Activated CD4-positive, alpha-beta T cell treated with anti-CD3 and anti-CD28 coated beads for 24 hours (primary cell): ENCODE measurements around the gene PLLP.
"Not testable (repeated sequence)": the region's sequence is repeated elsewhere in the genome, so short reads cannot be mapped to it uniquely, and the experiment has no call there.

Experiments
- DNase-seq, 2 donors: peaks; one replicate each; pipeline ENCODE4 v3.0.0-alpha.2; 2020; ENCODE audit warnings: low read depth in 2 of 2

The PLLP gene

DNA sequence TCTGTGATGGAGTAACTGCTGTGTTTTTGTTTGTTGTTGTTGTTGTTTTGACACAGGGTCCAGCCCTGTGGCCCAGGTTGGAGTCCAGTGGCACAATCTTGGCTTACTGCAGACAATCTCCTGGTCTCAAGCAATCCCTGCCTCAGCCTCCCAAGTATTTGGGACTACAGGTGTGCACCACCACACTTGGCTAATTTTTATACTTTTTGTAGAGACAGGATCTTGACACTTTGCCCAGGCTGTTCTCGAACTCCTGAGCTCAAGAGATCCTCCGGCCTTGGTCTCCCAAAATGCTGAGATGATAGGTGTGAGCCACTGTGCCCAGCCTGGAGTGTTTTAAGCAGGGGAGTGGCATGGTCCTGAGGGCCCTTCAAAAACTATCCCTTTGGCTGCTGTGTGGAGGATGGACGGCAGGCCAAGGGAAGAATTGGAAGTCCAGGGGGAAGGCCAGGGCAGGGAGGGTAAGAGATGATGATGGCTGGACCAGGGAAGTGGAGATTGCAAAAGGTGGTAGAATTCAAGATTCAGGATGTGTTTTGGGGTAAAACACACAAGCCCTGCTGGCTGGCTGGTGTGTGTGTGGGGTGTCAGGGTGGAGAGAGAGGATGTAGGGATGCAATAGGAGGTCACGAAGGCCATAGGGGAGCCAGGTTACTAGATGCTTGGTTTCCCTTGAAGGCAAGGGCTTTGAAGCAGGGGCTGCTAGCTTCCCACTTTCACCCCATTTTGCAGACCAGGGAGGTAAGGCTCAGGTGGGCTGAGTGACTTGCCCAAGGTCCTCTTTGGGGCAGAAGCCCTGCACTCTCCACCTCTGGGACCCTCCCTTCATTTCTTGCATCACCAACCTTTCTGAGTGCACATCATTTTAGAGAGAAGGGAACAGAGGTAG is 18.8 kb upstream of the PLLP start:
- no peak for DNase-seq

DNA sequence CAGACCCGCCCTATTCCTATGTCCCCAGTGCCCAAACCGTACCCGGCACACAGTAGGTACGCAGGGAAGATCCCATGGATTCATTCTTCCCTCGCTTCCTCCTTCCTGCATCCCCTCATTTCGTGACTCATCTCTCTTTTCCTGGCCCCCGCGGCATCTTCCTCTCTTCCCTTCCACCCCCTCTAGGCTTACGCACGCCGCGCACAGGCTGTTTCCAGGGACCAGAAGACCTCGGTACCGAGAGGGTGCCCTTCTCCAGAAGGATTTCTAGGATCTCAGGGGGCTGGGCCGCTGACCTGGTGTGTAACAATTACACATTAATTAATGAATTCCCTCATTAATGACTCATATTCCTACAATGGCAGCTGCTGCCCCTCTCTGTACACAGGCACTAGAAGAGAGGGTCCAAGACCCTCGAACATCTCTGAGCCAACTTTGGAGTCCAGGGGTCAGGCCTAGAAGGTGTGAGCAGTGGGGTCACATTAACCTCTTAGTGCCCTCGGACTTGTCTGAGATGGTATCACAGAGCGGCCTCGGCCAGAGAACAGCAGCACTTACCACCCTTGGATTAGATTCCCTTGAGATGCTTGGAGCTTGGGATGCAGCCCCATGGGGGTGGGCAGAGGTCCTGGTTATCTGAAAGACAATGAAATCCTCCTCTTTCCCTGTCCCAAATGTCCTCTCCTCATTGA is 16.8 kb upstream of the PLLP start:
- DNase-seq: no peak

DNA sequence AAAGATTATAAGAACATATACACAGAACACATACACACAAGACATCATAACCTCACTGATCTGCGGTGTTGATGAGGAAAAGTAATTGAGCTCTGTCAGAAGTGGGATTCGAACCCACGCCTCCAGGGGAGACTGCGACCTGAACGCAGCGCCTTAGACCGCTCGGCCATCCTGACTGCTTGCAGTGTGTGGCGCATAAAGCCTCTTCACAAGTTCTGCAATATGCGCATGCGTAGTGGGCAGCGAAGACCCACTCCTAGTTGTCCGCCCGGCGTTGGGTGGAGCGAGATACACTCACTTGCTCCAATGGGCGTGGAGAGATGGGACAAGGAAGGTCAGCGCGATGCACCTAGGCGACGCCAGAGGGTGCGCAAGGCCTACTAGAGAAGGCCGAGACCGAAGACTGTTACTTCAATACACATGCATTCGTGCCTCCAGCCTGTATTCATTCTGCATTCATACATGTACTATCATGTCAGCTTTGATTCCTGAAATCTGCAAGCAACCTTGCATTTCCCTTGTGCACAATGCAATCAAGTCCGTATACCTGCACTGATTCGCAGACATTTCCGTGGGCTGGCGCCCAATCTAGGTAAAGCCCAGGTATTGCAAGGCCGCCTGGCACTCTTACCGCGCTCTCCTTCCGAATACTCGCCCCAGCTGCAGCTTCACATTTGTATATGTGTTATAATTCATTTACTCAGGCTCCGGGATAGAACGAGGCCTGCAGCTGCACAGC is 16.1 kb upstream of the PLLP start:
- DNase-seq: peak; percentile 96

- peak; percentile 75 to 79 for DNase-seq
Observed at GRCh38 chr16:57299719-57300386, 15.4 kb upstream of the PLLP start.

GRCh38 chr16:57299009-57299718 is 14.7 kb upstream of the PLLP start:
- peak in 1 of 2 donors; percentile 12 for DNase-seq

DNA sequence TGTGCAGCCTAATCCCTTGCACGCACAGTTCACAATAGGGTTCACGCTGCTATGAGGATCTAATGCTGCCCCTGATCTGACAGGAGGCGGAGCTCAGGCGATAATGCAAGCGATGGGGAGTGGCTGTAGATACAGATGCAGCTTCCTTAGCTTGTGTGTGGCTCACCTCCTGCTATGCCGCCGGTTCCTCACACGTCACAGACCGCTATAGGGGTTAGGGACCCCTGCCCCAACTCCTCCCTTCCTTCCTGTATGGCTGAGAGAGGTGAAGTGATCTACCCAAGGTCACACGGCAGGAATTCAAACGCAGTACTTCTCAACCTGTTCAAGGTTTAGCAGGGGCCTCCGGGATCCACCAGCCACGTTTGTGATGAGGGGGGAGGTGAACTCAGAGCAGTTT is 13.4 kb upstream of the PLLP start:
- DNase-seq: no peak

GRCh38 chr16:57289391-57290257 is 5.2 kb upstream of the PLLP start:
- no peak for DNase-seq

DNA sequence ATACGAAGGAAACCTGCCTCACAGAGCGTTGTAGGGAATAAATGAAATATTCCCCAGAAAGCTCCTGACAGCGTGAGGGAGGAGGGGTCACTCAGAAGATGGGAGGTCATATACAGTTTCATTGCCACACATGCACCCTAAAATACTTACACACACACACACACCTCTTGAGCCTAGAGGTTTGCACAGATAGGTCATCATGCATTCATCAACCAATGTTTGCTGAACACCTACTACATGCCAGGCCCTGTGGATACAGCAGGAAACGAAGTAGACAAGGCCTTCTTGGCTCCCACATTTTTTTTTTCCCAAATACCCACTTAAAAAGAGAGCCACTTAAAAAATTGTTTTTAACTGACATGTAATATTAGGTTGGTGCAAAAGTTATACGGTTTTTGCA is 907 bp upstream of the PLLP start:
- no peak for DNase-seq

DNA sequence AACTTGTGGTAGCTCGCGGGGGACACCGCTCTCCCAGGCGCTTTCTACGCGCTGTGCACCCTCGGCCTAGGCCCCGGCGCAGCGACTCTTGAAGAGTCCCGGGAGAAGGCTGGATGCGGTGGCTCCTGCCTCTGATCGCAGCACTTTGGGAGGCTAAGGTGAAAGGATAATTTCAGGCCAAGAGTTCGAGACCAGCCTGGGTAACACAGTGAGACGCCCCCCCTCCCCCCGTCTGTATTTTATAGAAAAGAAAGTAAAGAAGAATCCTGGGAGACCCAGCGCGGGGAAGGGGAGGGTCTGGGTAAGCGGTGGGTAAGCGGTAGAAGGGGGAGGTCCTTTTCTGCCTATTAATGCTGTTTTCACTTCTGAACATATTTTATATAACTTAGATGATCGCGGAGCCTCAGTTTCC is 486 bp upstream of the PLLP start:
- no peak for DNase-seq

- no peak for DNase-seq
Observed at GRCh38 chr16:57283959-57284208, 588 bp downstream of the PLLP start.

- no peak for DNase-seq
Observed at GRCh38 chr16:57283214-57283958, 1.1 kb downstream of the PLLP start.

- no peak for DNase-seq
Observed at GRCh38 chr16:57282510-57283213, 1.8 kb downstream of the PLLP start.

- DNase-seq: no peak
Observed at GRCh38 chr16:57281791-57282190, 2.7 kb downstream of the PLLP start.

GRCh38 chr16:57279780-57280638 is 4.5 kb downstream of the PLLP start:
- no peak for DNase-seq

GRCh38 chr16:57278494-57278893 is 6.0 kb downstream of the PLLP start:
- DNase-seq: no peak

GRCh38 chr16:57277586-57277985 is 6.9 kb downstream of the PLLP start:
- peak in 1 of 2 donors; percentile 39 for DNase-seq

DNA sequence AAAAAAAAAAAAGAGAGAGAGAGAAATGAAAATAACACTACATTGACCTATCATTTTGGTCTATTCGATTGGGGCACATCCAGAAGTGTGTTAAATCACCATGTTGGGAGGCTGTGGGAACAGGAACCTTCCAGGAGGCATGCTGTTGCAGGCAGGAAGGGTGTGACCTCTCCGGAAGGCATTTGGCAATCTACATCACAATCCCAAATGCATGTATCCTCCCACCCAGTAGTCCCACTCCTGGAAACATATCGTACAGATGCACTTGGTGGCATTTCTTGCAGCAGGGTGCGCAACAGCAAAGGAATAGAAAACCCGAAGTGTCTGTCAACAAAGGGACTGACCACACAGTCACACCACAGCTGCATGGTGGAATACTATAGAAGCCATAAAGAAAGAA is 7.9 kb downstream of the PLLP start:
- DNase-seq: no peak

GRCh38 chr16:57275946-57276345 is 8.5 kb downstream of the PLLP start:
- not testable (repeated sequence) for DNase-seq
